PC-3 (cell line): Measurements from ENCODE around the gene WDR83. TPM values are rescaled to one million over a fixed set of nuclear protein-coding genes. Genes with fewer than 3 reads are reported as not detected.

Source experiments
- ATAC-seq: fragments of 200-7000 bp; cut with Tn5 transposase; 2 replicates; pipeline ENCODE4 v1.9.1; 2020; ENCODE audit warnings: mild to moderate bottlenecking, moderate library complexity
- BruUV-seq: library from RNA; stranded (reverse); fragments of 400-500 nt; replicated peaks from 2 replicates; lab custom pipeline; 2021; lab: Mats Ljungman, UMichigan
- CTCF ChIA-PET: fragments of 300-600 bp; sonication (Branson Sonifier 250); formaldehyde crosslinking; loops from one replicate; lab custom pipeline; 2022; ENCODE audit warnings: antibody characterized with exemption; lab: Charles Lee
- POLR2A ChIA-PET: fragments of 300-600 bp; sonication (Branson Sonifier 250); formaldehyde crosslinking; loops from one replicate; lab custom pipeline; 2022; ENCODE audit warnings: antibody characterized with exemption; ENCODE audit not compliant: unreplicated experiment; lab: Charles Lee
- DNase-seq: peaks from one replicate; pipeline ENCODE4 v3.0.0-alpha.2; 2015
- H2AFZ ChIP-seq: fragments of 300-600 bp; sonication (generic); 2 replicates; pipeline ENCODE4 v1.6.0; 2016; ENCODE audit warnings: antibody characterized with exemption, low read length
- H3F3A ChIP-seq: fragments of 300-600 bp; sonication (generic); one replicate; pipeline ENCODE4 v1.6.0; 2017; ENCODE audit warnings: antibody characterized with exemption, low read length, control low read depth, mild to moderate bottlenecking; ENCODE audit not compliant: unreplicated experiment
- H3K27ac ChIP-seq: fragments of 300-600 bp; sonication (generic); 2 replicates; pipeline ENCODE4 v1.5.1; 2016; ENCODE audit warnings: mild to moderate bottlenecking, low read length
- H3K27me3 ChIP-seq: fragments of 300-600 bp; sonication (generic); 2 replicates; pipeline ENCODE4 v1.6.1; 2016; ENCODE audit warnings: low read length, mixed read lengths
- H3K36me3 ChIP-seq: fragments of 300-600 bp; sonication (generic); 2 replicates; pipeline ENCODE4 v1.6.1; 2016; ENCODE audit warnings: low read depth, mixed run types, low read length, mixed read lengths
- H3K4me1 ChIP-seq: fragments of 300-600 bp; sonication (generic); 2 replicates; pipeline ENCODE4 v1.5.1; 2016; ENCODE audit warnings: low read length; ENCODE audit not compliant: insufficient read depth
- H3K4me2 ChIP-seq: fragments of 300-600 bp; sonication (generic); 2 replicates; pipeline ENCODE4 v1.6.0; 2016; ENCODE audit warnings: low read length
- H3K4me3 ChIP-seq: fragments of 300-600 bp; sonication (generic); 2 replicates; pipeline ENCODE4 v1.5.1; 2016; ENCODE audit warnings: mild to moderate bottlenecking, low read length, mixed read lengths
- H3K79me2 ChIP-seq: fragments of 300-600 bp; sonication (generic); 2 replicates; pipeline ENCODE4 v1.6.1; 2017; ENCODE audit warnings: low read length, mixed read lengths
- H3K9ac ChIP-seq: fragments of 300-600 bp; sonication (generic); 2 replicates; pipeline ENCODE4 v1.6.0; 2016; ENCODE audit warnings: mild to moderate bottlenecking, low read length
- H3K9me2 ChIP-seq: fragments of 300-600 bp; sonication (generic); replicated peaks from 2 replicates; pipeline ENCODE4 v1.6.1; 2016; ENCODE audit warnings: mixed run types, low read length, mixed read lengths
- H3K9me3 ChIP-seq: fragments of 300-600 bp; sonication (generic); 2 replicates; pipeline ENCODE4 v1.6.1; 2016; ENCODE audit warnings: low read length, mixed read lengths
- H4K20me1 ChIP-seq: fragments of 300-600 bp; sonication (generic); 2 replicates; pipeline ENCODE4 v1.6.1; 2016; ENCODE audit warnings: low read length, mixed read lengths
- CTCF ChIP-seq: fragments of 300-600 bp; sonication (generic); conservative IDR thresholded peaks from 2 replicates; pipeline ENCODE4 v1.5.1; 2017; ENCODE audit warnings: antibody characterized with exemption, low read depth, mild to moderate bottlenecking, low read length
- EZH2 ChIP-seq: fragments of 300-600 bp; sonication (generic); IDR thresholded peaks from one replicate; pipeline ENCODE4 v1.6.1; 2017; ENCODE audit warnings: antibody characterized with exemption, mild to moderate bottlenecking, low read length; ENCODE audit not compliant: unreplicated experiment
- EZH2phosphoT487 ChIP-seq: fragments of 300-600 bp; sonication (generic); IDR thresholded peaks from 2 replicates; pipeline ENCODE4 v1.6.1; 2018; ENCODE audit warnings: mild to moderate bottlenecking, antibody characterized with exemption, low read length, borderline replicate concordance
- intact Hi-C: fragments of 100-400 bp; cut with micrococcal nuclease; formaldehyde crosslinking; loops from 2 replicates; pipeline ENCODE4 v1.9.0; 2023
- total RNA-seq: library from RNA; depleted of rRNA; stranded (reverse); fragments of >200 nt; gene quantifications from 2 replicates; pipeline ENCODE4 v1.2.3, GENCODE V29; 2014

WDR83 gene
- total RNA-seq, 1 experiment from 2014 or later = 39.5 TPM

- Histone ChIP-seq H3K4me3 (peak overlapping the region; percentile 88), H4K20me1 (no peaks in the 10 kb centered on the region), H3F3A (no peaks in the 10 kb centered on the region), H3K9me3 (no peaks in the 10 kb centered on the region), H3K4me1 (peaks cover 31% of the 10 kb centered on the region), H3K27ac (no peak overlapping the region), H3K79me2 (peaks cover 50% of the 10 kb centered on the region), H3K27me3 (no peaks in the 10 kb centered on the region), H2AFZ (peak overlapping the region; percentile 90), H3K36me3 (peaks cover 18% of the 10 kb centered on the region), H3K9ac (peak overlapping the region; percentile 80), H3K4me2 (peak overlapping the region; percentile 93), H3K9me2 (no peaks in the 10 kb centered on the region)
- CTCF ChIA-PET = no interaction called here
- DNase-seq = no peak
- POLR2A ChIA-PET = interaction anchor here (0.6 kb wide), 2 partner anchors 214 to 382 kb away, joined by 3 to 4 read pairs; no protein-coding TSS in a partner anchor
- ATAC-seq = peak; percentile 12
- intact Hi-C loops = loop anchor here (2.0 kb wide), 1 partner anchor 55 kb away; the partner anchor contains the start of genes ZNF490 and ZNF791
- no peak for TF ChIP-seq EZH2phosphoT487
- TF ChIP-seq CTCF = no peak
- no peak for TF ChIP-seq EZH2
- no TSS peak for BruUV-seq
These were observed 839 bp upstream of the WDR83 start for GRCh38 chr19:12665671-12666264.

- Histone ChIP-seq H3K27me3 (no peaks in the 10 kb centered on the region), H4K20me1 (no peaks in the 10 kb centered on the region), H3K4me2 (peak overlapping the region; percentile 93), H3F3A (no peaks in the 10 kb centered on the region), H3K4me1 (peaks cover 32% of the 10 kb centered on the region), H3K36me3 (peaks cover 13% of the 10 kb centered on the region; the same call in 1 of the 2 replicates), H3K4me3 (peak overlapping the region; percentile 88), H3K79me2 (peaks cover 52% of the 10 kb centered on the region), H3K9me2 (no peaks in the 10 kb centered on the region), H3K9me3 (no peaks in the 10 kb centered on the region), H3K9ac (0 out of 2 replicates have a peak overlapping the region, but pooled peaks have one; percentile 91), H2AFZ (no peak overlapping the region), H3K27ac (no peak overlapping the region)
- DNase-seq (no peak), ATAC-seq (no peak)
- no TSS peak for BruUV-seq
- POLR2A ChIA-PET = no interaction called here
- CTCF ChIA-PET = no interaction called here
- intact Hi-C loops = loop anchor here (2.0 kb wide), 1 partner anchor 57 kb away; the partner anchor contains the start of genes ZNF490 and ZNF791
- no peak for TF ChIP-seq EZH2
- no peak for TF ChIP-seq EZH2phosphoT487
- no peak for TF ChIP-seq CTCF
These were observed 1.2 kb downstream of the WDR83 start for GRCh38 chr19:12667731-12668302.

GRCh38 chr19:12668346-12668745 is 1.7 kb downstream of the WDR83 start:
- intact Hi-C loops = no loop called here
- CTCF ChIA-PET = no interaction called here
- peak overlapping the region; percentile 93 for H3K4me2 ChIP-seq
- peak overlapping the region; percentile 88 for H3K4me3 ChIP-seq
- TF ChIP-seq EZH2 (no peak), EZH2phosphoT487 (no peak)
- peaks cover 52% of the 10 kb centered on the region for H3K79me2 ChIP-seq
- no peaks in the 10 kb centered on the region for H3K27me3 ChIP-seq
- ATAC-seq (no peak), DNase-seq (no peak)
- no peak overlapping the region for H2AFZ ChIP-seq
- H3K9ac ChIP-seq = peak overlapping the region; percentile 91
- no peak overlapping the region for H3K27ac ChIP-seq
- no peaks in the 10 kb centered on the region for H3K9me3 ChIP-seq
- POLR2A ChIA-PET = interaction anchor here (0.7 kb wide), 1 partner anchor 13 kb away, joined by 6 read pairs; no protein-coding TSS in a partner anchor
- H3K36me3 ChIP-seq = peaks cover 12% of the 10 kb centered on the region; the same call in 1 of the 2 replicates
- no TSS peak for BruUV-seq
- H4K20me1 ChIP-seq = no peaks in the 10 kb centered on the region
- no peaks in the 10 kb centered on the region for H3K9me2 ChIP-seq
- H3K4me1 ChIP-seq = peaks cover 32% of the 10 kb centered on the region
- no peaks in the 10 kb centered on the region for H3F3A ChIP-seq
